Neural progenitor cell (in vitro differentiated cells): ENCODE results near the gene PERM1. TPM values are rescaled to one million over a fixed set of nuclear protein-coding genes. Genes with fewer than 3 reads are reported as not detected.
A peak's percentile ranks its signal among the peaks of the same experiment; 100 is the strongest.

Source experiments
- DNase-seq: peaks from one replicate; pipeline ENCODE4 v3.0.0-alpha.2; 2016; ENCODE audit warnings: low spot score
- H2AFZ ChIP-seq: fragments of 200-600 bp; sonication (generic); replicated peaks from 2 replicates; pipeline ENCODE4 v1.6.1; 2016; ENCODE audit warnings: antibody characterized with exemption
- H3F3A ChIP-seq: fragments of 200-600 bp; sonication (generic); 2 replicates; pipeline ENCODE4 v1.6.1; 2016; ENCODE audit warnings: antibody characterized with exemption, low read depth
- H3K27ac ChIP-seq: fragments of 200-600 bp; sonication (generic); 2 replicates; pipeline ENCODE4 v1.5.1; 2016; ENCODE audit warnings: mild to moderate bottlenecking
- H3K27me3 ChIP-seq: fragments of 200-600 bp; sonication (generic); 2 replicates; pipeline ENCODE4 v1.6.1; 2016; ENCODE audit warnings: mild to moderate bottlenecking, moderate library complexity
- H3K36me3 ChIP-seq: fragments of 200-600 bp; sonication (generic); 2 replicates; pipeline ENCODE4 v1.5.1; 2016
- H3K4me1 ChIP-seq: fragments of 200-600 bp; sonication (generic); 2 replicates; pipeline ENCODE4 v1.6.1; 2016; ENCODE audit warnings: mixed run types
- H3K4me2 ChIP-seq: fragments of 200-600 bp; sonication (generic); 2 replicates; pipeline ENCODE4 v1.6.1; 2016
- H3K4me3 ChIP-seq: fragments of 200-600 bp; sonication (generic); 2 replicates; pipeline ENCODE4 v1.5.1; 2016
- H3K79me2 ChIP-seq: fragments of 200-600 bp; sonication (generic); 2 replicates; pipeline ENCODE4 v1.6.1; 2016; ENCODE audit warnings: low read depth
- H3K9ac ChIP-seq: fragments of 200-600 bp; sonication (generic); 2 replicates; pipeline ENCODE4 v1.6.1; 2016
- H3K9me3 ChIP-seq: fragments of 200-600 bp; sonication (generic); 2 replicates; pipeline ENCODE4 v1.5.1; 2016; ENCODE audit warnings: low read depth
- H4K20me1 ChIP-seq: fragments of 200-600 bp; sonication (generic); 2 replicates; pipeline ENCODE4 v1.6.1; 2016; ENCODE audit warnings: low read depth
- H3K27ac Mint-ChIP-seq: 3 replicates; pipeline ENCODE4 v1.8.0; 2021; ENCODE audit warnings: mixed read lengths
- H3K27me3 Mint-ChIP-seq: 2 replicates; pipeline ENCODE4 v1.8.0; 2022; ENCODE audit warnings: low read depth, mild to moderate bottlenecking, inconsistent platforms, moderate library complexity, mixed read lengths; ENCODE audit not compliant: insufficient read depth
- H3K36me3 Mint-ChIP-seq: 3 replicates; pipeline ENCODE4 v1.8.0; 2021; ENCODE audit warnings: mixed read lengths
- H3K4me1 Mint-ChIP-seq: 3 replicates; pipeline ENCODE4 v1.8.0; 2021; ENCODE audit warnings: mixed read lengths
- H3K4me3 Mint-ChIP-seq: 3 replicates; pipeline ENCODE4 v1.8.0; 2021; ENCODE audit warnings: mild to moderate bottlenecking, moderate library complexity, mixed read lengths
- H3K9me3 Mint-ChIP-seq: 3 replicates; pipeline ENCODE4 v1.8.0; 2020; ENCODE audit warnings: mixed read lengths
- EZH2 ChIP-seq: fragments of 200-600 bp; sonication (generic); IDR thresholded peaks from 2 replicates; pipeline ENCODE4 v1.6.1; 2017; ENCODE audit warnings: antibody characterized with exemption, mild to moderate bottlenecking, moderate library complexity
- EZH2phosphoT487 ChIP-seq: fragments of 200-600 bp; sonication (generic); IDR thresholded peaks from 2 replicates; pipeline ENCODE4 v1.6.1; 2017; ENCODE audit warnings: antibody characterized with exemption
- total RNA-seq: library from RNA; depleted of rRNA; stranded (reverse); fragments of >200 nt; gene quantifications from 2 replicates; pipeline ENCODE4 v1.2.3, GENCODE V29; 2015; ENCODE audit warnings: low replicate concordance
- TF ChIP-seq, protein P1 (sequence below): fragments of 200-600 bp; sonication (generic); IDR thresholded peaks from 2 replicates; pipeline ENCODE4 v1.5.1; 2017; ENCODE audit warnings: antibody characterized with exemption, mild to moderate bottlenecking

Gene PERM1
- total RNA-seq, 1 donor from 2014 or later = not detected

DNA sequence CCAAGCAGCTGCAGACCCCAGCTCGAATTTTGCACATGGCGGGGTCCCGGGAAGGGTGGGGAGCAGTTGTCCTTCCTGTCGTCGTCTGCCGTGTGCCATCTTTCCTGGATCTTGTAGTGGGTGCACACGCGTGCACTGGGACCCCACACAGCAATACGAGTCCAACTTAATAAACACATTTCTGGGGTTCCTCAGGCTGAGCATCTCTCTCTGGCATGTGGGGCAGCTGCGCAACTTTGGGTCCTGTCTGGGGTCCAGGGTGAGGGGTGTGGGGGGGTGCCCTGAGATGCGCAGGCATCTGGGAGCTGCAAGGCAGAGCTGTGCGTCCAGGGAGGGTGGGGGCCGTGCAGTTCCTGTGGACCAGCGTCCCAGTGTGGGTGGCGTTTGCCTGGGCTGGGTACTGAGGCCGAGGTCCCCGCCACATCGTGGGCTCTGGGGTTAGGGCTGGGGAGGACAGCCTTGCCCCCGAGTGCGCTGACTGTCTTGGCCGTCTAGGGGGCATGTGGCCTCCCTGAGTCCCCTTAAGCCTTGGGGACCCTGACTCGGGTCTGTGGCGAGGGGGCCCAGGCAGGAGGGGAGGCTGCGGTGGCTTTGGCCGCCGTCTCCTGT, 16.3 kb downstream of the PERM1 start:
- no peak overlapping the region for H3K4me3 Mint-ChIP-seq
- Histone ChIP-seq H4K20me1 (peaks cover 45% of the 10 kb centered on the region), H3K27ac (no peak overlapping the region), H2AFZ (no peak overlapping the region), H3F3A (peaks cover 13% of the 10 kb centered on the region), H3K9me3 (no peaks in the 10 kb centered on the region), H3K4me1 (peaks cover 5% of the 10 kb centered on the region), H3K79me2 (no peaks in the 10 kb centered on the region), H3K27me3 (peaks cover 74% of the 10 kb centered on the region), H3K4me3 (no peak overlapping the region), H3K4me2 (no peak overlapping the region), H3K9ac (no peak overlapping the region), H3K36me3 (no peaks in the 10 kb centered on the region)
- H3K27ac Mint-ChIP-seq = no peak overlapping the region
- no peak for TF ChIP-seq EZH2phosphoT487
- no peak for TF ChIP-seq EZH2
- TF ChIP-seq, protein P1, sequence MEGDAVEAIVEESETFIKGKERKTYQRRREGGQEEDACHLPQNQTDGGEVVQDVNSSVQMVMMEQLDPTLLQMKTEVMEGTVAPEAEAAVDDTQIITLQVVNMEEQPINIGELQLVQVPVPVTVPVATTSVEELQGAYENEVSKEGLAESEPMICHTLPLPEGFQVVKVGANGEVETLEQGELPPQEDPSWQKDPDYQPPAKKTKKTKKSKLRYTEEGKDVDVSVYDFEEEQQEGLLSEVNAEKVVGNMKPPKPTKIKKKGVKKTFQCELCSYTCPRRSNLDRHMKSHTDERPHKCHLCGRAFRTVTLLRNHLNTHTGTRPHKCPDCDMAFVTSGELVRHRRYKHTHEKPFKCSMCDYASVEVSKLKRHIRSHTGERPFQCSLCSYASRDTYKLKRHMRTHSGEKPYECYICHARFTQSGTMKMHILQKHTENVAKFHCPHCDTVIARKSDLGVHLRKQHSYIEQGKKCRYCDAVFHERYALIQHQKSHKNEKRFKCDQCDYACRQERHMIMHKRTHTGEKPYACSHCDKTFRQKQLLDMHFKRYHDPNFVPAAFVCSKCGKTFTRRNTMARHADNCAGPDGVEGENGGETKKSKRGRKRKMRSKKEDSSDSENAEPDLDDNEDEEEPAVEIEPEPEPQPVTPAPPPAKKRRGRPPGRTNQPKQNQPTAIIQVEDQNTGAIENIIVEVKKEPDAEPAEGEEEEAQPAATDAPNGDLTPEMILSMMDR = no peak
- peaks cover 4% of the 10 kb centered on the region for H3K36me3 Mint-ChIP-seq
- no peaks in the 10 kb centered on the region for H3K4me1 Mint-ChIP-seq
- peaks cover 2% of the 10 kb centered on the region for H3K9me3 Mint-ChIP-seq
- peaks cover 41% of the 10 kb centered on the region for H3K27me3 Mint-ChIP-seq
- no peak for DNase-seq

DNA sequence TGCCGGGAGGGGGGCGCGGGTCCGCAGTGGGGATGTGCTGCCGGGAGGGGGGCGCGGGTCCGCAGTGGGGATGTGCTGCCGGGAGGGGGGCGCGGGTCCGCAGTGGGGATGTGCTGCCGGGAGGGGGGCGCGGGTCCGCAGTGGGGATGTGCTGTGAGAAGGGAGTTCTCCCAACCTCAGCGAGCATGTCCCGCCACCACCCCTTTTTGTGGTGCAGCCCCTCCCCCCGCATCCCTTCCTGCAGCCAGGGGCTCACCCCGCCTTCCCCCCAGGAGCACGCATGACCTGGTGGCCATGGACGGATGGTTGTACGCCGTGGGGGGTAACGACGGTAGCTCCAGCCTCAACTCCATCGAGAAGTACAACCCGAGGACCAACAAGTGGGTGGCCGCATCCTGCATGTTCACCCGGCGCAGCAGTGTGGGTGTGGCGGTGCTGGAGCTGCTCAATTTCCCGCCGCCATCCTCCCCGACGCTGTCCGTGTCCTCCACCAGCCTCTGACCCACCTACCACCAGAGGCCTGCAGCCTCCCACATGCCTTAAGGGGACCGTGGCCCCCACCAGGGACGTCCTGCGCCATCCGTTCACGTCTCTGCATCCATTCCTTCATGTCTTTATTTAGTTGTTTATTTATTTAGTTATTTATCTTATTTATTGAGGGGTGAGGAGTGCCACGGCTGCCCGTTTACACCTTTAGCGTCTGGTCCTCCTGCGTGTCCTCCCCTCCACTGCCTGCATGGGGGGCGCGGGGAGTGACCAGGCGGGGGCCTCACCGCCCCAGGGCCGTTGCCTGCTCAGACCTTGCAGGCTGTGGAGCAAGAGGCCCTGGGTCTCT, 17.0 kb downstream of the PERM1 start:
- Histone ChIP-seq H3F3A (peaks cover 13% of the 10 kb centered on the region), H3K79me2 (no peaks in the 10 kb centered on the region), H3K9me3 (no peaks in the 10 kb centered on the region), H3K4me1 (peaks cover 5% of the 10 kb centered on the region), H2AFZ (no peak overlapping the region), H3K9ac (no peak overlapping the region), H3K4me2 (no peak overlapping the region), H3K36me3 (no peaks in the 10 kb centered on the region), H3K4me3 (no peak overlapping the region), H3K27ac (no peak overlapping the region), H4K20me1 (peaks cover 45% of the 10 kb centered on the region), H3K27me3 (peaks cover 74% of the 10 kb centered on the region)
- no peak overlapping the region for H3K27ac Mint-ChIP-seq
- TF ChIP-seq EZH2 = no peak
- TF ChIP-seq, protein P1 = no peak
- no peak for TF ChIP-seq EZH2phosphoT487
- no peak for DNase-seq
- peaks cover 43% of the 10 kb centered on the region for H3K27me3 Mint-ChIP-seq
- peaks cover 2% of the 10 kb centered on the region for H3K9me3 Mint-ChIP-seq
- peaks cover 4% of the 10 kb centered on the region for H3K36me3 Mint-ChIP-seq
- H3K4me1 Mint-ChIP-seq = no peaks in the 10 kb centered on the region
- H3K4me3 Mint-ChIP-seq = peak overlapping the region; percentile 50

DNA sequence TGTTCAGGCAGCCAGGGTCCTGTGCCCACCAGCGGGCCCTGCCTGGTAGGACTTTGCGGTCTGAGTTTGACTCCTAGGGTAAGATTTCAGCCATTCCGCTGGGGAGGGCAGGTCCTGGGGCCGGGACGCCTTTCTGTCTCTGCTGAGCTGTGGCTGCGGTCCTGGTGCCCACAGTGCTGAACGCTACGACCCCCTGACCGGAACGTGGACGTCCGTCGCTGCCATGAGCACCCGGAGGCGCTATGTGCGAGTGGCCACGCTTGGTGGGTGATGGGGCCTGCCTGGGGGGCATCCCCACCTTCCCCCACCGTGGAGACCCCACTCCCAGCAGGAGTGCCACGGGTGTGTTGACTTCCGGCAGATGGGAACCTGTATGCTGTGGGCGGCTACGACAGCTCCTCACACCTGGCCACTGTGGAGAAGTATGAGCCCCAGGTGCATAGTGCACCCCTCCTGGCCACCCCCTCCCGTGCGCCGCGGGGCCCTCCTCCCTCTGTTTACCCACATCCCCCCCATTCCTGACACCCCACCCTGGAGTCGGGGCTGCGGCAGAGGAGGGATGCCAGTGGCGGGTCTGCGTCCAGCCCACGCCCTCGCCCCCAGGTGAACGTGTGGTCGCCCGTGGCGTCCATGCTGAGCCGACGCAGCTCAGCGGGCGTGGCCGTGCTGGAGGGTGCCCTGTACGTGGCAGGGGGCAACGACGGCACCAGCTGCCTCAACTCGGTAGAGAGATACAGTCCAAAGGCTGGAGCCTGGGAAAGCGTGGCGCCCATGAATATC, 18.0 kb downstream of the PERM1 start:
- H3K79me2 ChIP-seq = peaks cover 1% of the 10 kb centered on the region
- no peaks in the 10 kb centered on the region for H3K36me3 ChIP-seq
- peaks cover 5% of the 10 kb centered on the region for H3F3A ChIP-seq
- Mint-ChIP-seq H3K36me3 (peaks cover 4% of the 10 kb centered on the region), H3K9me3 (no peaks in the 10 kb centered on the region), H3K4me3 (no peak overlapping the region), H3K27ac (no peak overlapping the region), H3K4me1 (no peaks in the 10 kb centered on the region), H3K27me3 (peaks cover 35% of the 10 kb centered on the region)
- peaks cover 72% of the 10 kb centered on the region for H3K27me3 ChIP-seq
- H3K27ac ChIP-seq = no peak overlapping the region
- TF ChIP-seq EZH2 = no peak
- TF ChIP-seq, protein P1 = no peak
- no peak for TF ChIP-seq EZH2phosphoT487
- no peaks in the 10 kb centered on the region for H3K9me3 ChIP-seq
- H3K9ac ChIP-seq = no peak overlapping the region
- peaks cover 45% of the 10 kb centered on the region for H4K20me1 ChIP-seq
- no peak overlapping the region for H2AFZ ChIP-seq
- peaks cover 5% of the 10 kb centered on the region for H3K4me1 ChIP-seq
- no peak overlapping the region for H3K4me2 ChIP-seq
- DNase-seq = no peak
- H3K4me3 ChIP-seq = no peak overlapping the region
